ENCODE results near the gene DUSP12. TPM values are rescaled to one million over a fixed set of nuclear protein-coding genes. Genes with fewer than 3 reads are reported as not detected.

DUSP12 gene
- total and polyA plus RNA-seq, 2 experiments from 2014 or later: 34.2 to 34.9 TPM

- H3K27ac ChIP-seq: no peak overlapping the region
- H2AFZ ChIP-seq: no peak overlapping the region
- no peaks in the 10 kb centered on the region for H3K9me3 ChIP-seq (ENCODE audit: low read depth)
- no peak for TF ChIP-seq EZH2 (IDR thresholded peaks at IDR 0.05; ENCODE audit: insufficient read depth, poor library complexity, severe bottlenecking)
- no peak for TF ChIP-seq EZH2phosphoT487 (IDR thresholded peaks at IDR 0.05; ENCODE audit: insufficient read depth, low read depth)
- WGBS, 2 experiments (ENCODE audit: low coverage in 1 of 2, low lambda C conversion rate in 2 of 2, missing lambda C conversion rate in 2 of 2): 81 to 86% methylated on average over 3 of the region's 3 CpGs
- no peak overlapping the region for H3K4me3 ChIP-seq
- DNase-seq: no peak
- H3K4me2 ChIP-seq (ENCODE audit: unreplicated experiment): no peak overlapping the region
- no peaks in the 10 kb centered on the region for H3K36me3 ChIP-seq (ENCODE audit: low read depth)
- in situ Hi-C loops (cut with MboI): no loop called here
- no peaks in the 10 kb centered on the region for H4K20me1 ChIP-seq (ENCODE audit: insufficient read depth)
- H3K4me1 ChIP-seq (ENCODE audit: insufficient read depth): peaks cover 47% of the 10 kb centered on the region
- no peaks in the 10 kb centered on the region for H3K27me3 ChIP-seq (replicated peaks; ENCODE audit: insufficient read depth)
- peaks cover 40% of the 10 kb centered on the region for H3F3A ChIP-seq (ENCODE audit: insufficient read depth)
- H3K9me2 ChIP-seq (ENCODE audit: insufficient read depth): no peaks in the 10 kb centered on the region
- no peak overlapping the region for H3K9ac ChIP-seq
- no peaks in the 10 kb centered on the region for H3K79me2 ChIP-seq (ENCODE audit: insufficient read depth)
Measured at GRCh38 chr1:161735837-161736236, 13.7 kb upstream of the DUSP12 start.

DNA sequence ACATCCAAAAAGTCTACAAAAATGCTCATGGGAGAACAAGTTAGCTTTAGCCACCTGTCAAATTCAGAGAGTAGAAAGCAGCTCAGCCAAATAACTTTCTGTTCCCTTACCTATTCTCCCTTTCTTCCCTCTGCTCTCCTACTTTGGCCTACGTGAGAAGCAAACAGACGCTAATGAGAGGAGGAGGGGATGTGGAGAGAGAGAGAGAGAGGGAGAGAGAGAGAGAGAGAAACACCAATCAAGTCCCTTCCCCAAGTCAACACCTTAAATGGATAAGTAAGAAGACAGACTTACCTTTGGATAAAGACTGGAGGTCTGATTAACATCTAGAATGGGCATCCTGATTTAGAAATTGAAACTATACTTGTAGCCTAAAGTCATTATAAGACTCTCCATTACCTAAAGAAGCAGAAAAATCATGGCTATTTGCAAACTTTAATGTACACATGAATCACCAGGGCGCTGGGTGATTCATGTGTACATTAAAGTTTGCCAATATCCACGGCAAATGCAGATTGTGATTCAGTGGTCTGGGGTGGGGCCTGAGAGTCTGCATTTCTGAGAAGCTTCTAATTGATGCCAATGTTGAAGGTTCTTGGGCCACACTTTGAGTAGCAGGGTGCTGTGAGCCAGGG is 13.1 kb upstream of the DUSP12 start:
- H2AFZ ChIP-seq: peak overlapping the region; percentile 38; the same call in 1 of the 2 replicates
- H3K9me2 ChIP-seq (ENCODE audit: insufficient read depth): no peaks in the 10 kb centered on the region
- H3K27me3 ChIP-seq (replicated peaks; ENCODE audit: insufficient read depth): no peaks in the 10 kb centered on the region
- 0 out of 2 replicates have a peak overlapping the region, but pooled peaks have one; percentile 2 for H3K9ac ChIP-seq
- H3K36me3 ChIP-seq (ENCODE audit: low read depth): no peaks in the 10 kb centered on the region
- no peak for TF ChIP-seq EZH2phosphoT487 (IDR thresholded peaks at IDR 0.05; ENCODE audit: insufficient read depth, low read depth)
- TF ChIP-seq EZH2 (IDR thresholded peaks at IDR 0.05; ENCODE audit: insufficient read depth, poor library complexity, severe bottlenecking): no peak
- in situ Hi-C loops (cut with MboI): no loop called here
- peaks cover 44% of the 10 kb centered on the region for H3K4me1 ChIP-seq (ENCODE audit: insufficient read depth)
- H3F3A ChIP-seq (ENCODE audit: insufficient read depth): peaks cover 38% of the 10 kb centered on the region
- no peaks in the 10 kb centered on the region for H3K79me2 ChIP-seq (ENCODE audit: insufficient read depth)
- H4K20me1 ChIP-seq (ENCODE audit: insufficient read depth): no peaks in the 10 kb centered on the region
- peak overlapping the region; percentile 50 for H3K4me2 ChIP-seq (ENCODE audit: unreplicated experiment)
- H3K4me3 ChIP-seq: peak overlapping the region; percentile 18; the same call in 1 of the 2 replicates
- WGBS, 2 experiments (ENCODE audit: low coverage in 1 of 2, low lambda C conversion rate in 2 of 2, missing lambda C conversion rate in 2 of 2): 38 to 48% methylated on average over 4 of the region's 4 CpGs
- no peaks in the 10 kb centered on the region for H3K9me3 ChIP-seq (ENCODE audit: low read depth)
- DNase-seq: peak; percentile 58
- H3K27ac ChIP-seq: peak overlapping the region; percentile 5; the same call in 1 of the 2 replicates

DNA sequence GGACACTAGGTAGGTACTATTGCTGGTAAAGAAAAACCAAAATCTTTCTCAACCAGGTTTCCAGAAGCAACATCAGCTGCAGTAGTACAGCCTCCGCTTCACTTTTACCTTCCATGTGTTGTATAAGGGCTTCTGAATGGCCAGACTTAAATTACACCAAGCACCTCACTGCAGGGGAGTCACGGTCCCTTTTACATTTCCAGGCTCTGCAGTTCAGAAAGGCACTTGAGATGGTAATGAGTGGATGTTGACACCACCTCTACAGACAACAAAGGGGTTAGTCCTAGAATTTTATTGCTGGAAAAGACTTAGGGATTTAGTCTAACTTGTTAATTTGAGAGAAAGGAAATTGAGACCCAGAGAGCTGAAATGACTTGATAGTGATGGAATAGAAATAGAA is 12.0 kb upstream of the DUSP12 start:
- peaks cover 42% of the 10 kb centered on the region for H3K4me1 ChIP-seq (ENCODE audit: insufficient read depth)
- H2AFZ ChIP-seq: peak overlapping the region; percentile 20; the same call in 1 of the 2 replicates
- H3F3A ChIP-seq (ENCODE audit: insufficient read depth): peaks cover 30% of the 10 kb centered on the region
- H3K27ac ChIP-seq: no peak overlapping the region
- WGBS, 2 experiments (ENCODE audit: low coverage in 1 of 2, low lambda C conversion rate in 2 of 2, missing lambda C conversion rate in 2 of 2): 76 to 79% methylated on average over 2 of the region's 2 CpGs
- no peaks in the 10 kb centered on the region for H3K36me3 ChIP-seq (ENCODE audit: low read depth)
- H3K4me3 ChIP-seq: no peak overlapping the region
- H4K20me1 ChIP-seq (ENCODE audit: insufficient read depth): no peaks in the 10 kb centered on the region
- no peak overlapping the region for H3K9ac ChIP-seq
- H3K9me2 ChIP-seq (ENCODE audit: insufficient read depth): no peaks in the 10 kb centered on the region
- no peak for DNase-seq
- in situ Hi-C loops (cut with MboI): no loop called here
- H3K27me3 ChIP-seq (replicated peaks; ENCODE audit: insufficient read depth): no peaks in the 10 kb centered on the region
- H3K79me2 ChIP-seq (ENCODE audit: insufficient read depth): no peaks in the 10 kb centered on the region
- no peaks in the 10 kb centered on the region for H3K9me3 ChIP-seq (ENCODE audit: low read depth)
- H3K4me2 ChIP-seq (ENCODE audit: unreplicated experiment): no peak overlapping the region
- TF ChIP-seq EZH2 (IDR thresholded peaks at IDR 0.05; ENCODE audit: insufficient read depth, poor library complexity, severe bottlenecking) (no peak), EZH2phosphoT487 (IDR thresholded peaks at IDR 0.05; ENCODE audit: insufficient read depth, low read depth) (no peak)

DNA sequence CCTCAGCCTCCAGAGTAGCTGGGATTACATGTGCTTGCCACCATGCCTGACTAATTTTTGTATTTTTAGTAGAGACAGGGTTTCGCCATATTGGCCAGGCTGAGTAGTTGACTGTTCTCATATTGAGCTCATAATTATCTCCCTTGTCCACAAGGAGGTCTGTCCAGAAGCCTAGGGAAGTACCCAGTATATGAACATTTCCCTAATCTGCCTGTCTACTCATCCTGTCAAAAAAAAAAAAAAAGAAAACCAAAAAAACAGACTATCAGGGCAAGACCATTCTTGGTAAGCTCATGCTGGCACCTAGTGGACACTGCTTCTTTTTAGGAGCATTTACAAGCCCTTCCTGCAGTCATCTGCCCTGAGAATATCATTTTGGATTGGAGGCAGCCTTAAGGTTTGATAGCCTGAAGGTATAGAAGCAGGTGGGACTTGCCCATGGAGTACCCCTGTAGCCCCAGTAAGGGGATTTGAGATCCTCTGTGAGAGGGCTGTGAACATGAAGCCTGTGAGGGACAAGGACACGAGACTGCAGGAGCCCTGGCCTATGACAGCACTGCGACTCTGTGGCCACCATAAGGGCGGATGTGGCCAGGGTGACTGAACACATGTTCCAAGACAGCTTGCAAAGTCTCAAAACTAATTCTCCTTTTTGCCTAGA is 10.8 kb upstream of the DUSP12 start:
- Histone ChIP-seq H3K27me3 (replicated peaks; ENCODE audit: insufficient read depth) (no peaks in the 10 kb centered on the region), H3K9me2 (ENCODE audit: insufficient read depth) (no peaks in the 10 kb centered on the region), H3K9ac (no peak overlapping the region), H3K79me2 (ENCODE audit: insufficient read depth) (no peaks in the 10 kb centered on the region), H2AFZ (no peak overlapping the region), H3F3A (ENCODE audit: insufficient read depth) (peaks cover 21% of the 10 kb centered on the region), H4K20me1 (ENCODE audit: insufficient read depth) (no peaks in the 10 kb centered on the region), H3K4me2 (ENCODE audit: unreplicated experiment) (no peak overlapping the region), H3K4me3 (no peak overlapping the region), H3K9me3 (ENCODE audit: low read depth) (no peaks in the 10 kb centered on the region), H3K27ac (no peak overlapping the region), H3K4me1 (ENCODE audit: insufficient read depth) (peaks cover 36% of the 10 kb centered on the region), H3K36me3 (ENCODE audit: low read depth) (no peaks in the 10 kb centered on the region)
- TF ChIP-seq EZH2phosphoT487 (IDR thresholded peaks at IDR 0.05; ENCODE audit: insufficient read depth, low read depth): no peak
- TF ChIP-seq EZH2 (IDR thresholded peaks at IDR 0.05; ENCODE audit: insufficient read depth, poor library complexity, severe bottlenecking): no peak
- WGBS, 2 experiments (ENCODE audit: low coverage in 1 of 2, low lambda C conversion rate in 2 of 2, missing lambda C conversion rate in 2 of 2): 87 to 89% methylated on average over 4 of the region's 4 CpGs
- in situ Hi-C loops (cut with MboI): no loop called here
- DNase-seq: peak; percentile 90
